ENCODE data around the gene LASP1.

DNA sequence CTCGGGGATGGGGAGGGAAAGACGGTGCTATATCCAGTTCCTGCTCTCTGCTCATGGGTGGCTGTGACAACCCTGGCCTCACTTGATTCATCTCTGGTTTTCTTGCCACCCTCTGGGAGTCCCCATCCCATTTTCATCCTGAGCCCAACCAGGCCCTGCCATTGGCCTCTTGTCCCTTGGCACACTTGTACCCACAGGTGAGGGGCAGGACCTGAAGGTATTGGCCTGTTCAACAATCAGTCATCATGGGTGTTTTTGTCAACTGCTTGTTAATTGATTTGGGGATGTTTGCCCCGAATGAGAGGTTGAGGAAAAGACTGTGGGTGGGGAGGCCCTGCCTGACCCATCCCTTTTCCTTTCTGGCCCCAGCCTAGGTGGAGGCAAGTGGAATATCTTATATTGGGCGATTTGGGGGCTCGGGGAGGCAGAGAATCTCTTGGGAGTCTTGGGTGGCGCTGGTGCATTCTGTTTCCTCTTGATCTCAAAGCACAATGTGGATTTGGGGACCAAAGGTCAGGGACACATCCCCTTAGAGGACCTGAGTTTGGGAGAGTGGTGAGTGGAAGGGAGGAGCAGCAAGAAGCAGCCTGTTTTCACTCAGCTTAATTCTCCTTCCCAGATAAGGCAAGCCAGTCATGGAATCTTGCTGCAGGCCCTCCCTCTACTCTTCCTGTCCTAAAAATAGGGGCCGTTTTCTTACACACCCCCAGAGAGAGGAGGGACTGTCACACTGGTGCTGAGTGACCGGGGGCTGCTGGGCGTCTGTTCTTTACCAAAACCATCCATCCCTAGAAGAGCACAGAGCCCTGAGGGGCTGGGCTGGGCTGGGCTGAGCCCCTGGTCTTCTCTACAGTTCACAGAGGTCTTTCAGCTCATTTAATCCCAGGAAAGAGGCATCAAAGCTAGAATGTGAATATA, 50.8 kb downstream of the LASP1 start:
- no peak for TF ChIP-seq CTCF (IDR thresholded peaks at IDR 0.05)
- no peak for TF ChIP-seq EP300 (IDR thresholded peaks at IDR 0.05)
- no peak for TF ChIP-seq POLR2A (IDR thresholded peaks at IDR 0.05)

All from tibial nerve (tissue), 4 donors.